ENCODE data around the gene HMOX2.

HMOX2 gene

GRCh38 chr16:4556580-4556979 lies 80.4 kb downstream of the HMOX2 start:
- DNase-seq (ENCODE audit: low read depth in 2 of 2): no peak

GRCh38 chr16:4557973-4558372 lies 81.8 kb downstream of the HMOX2 start:
- DNase-seq (ENCODE audit: low read depth in 2 of 2): no peak

All from stimulated activated CD8-positive, alpha-beta memory T cell treated with anti-CD3 and anti-CD28 coated beads, Interleukin-2, amount 100 ng/mL, for 48 hours (primary cell).